Right lobe of liver (tissue), 4 donors: Measurements from ENCODE around the gene MOBP.

Experiments used
- CTCF ChIP-seq, 4 donors: fragments of 200-600 bp in 3 of 4; fragments of 450-650 bp in 1 of 4; IDR thresholded peaks; one replicate each; pipeline versions ENCODE4 v1.5.1 to v1.8.0; 2016 to 2022; ENCODE audit warnings: antibody characterized with exemption in 4 of 4, mild to moderate bottlenecking in 2 of 4
- POLR2A ChIP-seq: fragments of 450-650 bp; IDR thresholded peaks from one replicate; pipeline ENCODE4 v1.6.1; 2017; ENCODE audit warnings: antibody characterized with exemption, mild to moderate bottlenecking
- donor health status: DM: no; HTN: no; CAD: no.
- donor health status: DM: no; HTN: no; CAD: no.
- donor health status: DM: no; HTN: yes; CAD: no.

- TF ChIP-seq POLR2A (no peak), CTCF (IDR thresholded peaks at IDR 0.05) (no peak)
These were observed 35.3 kb downstream of the MOBP start for GRCh38 chr3:39502838-39503145.
